Measurements from ENCODE around the gene TMEM132C.
"Not testable (repeated sequence)": the region's sequence is repeated elsewhere in the genome, so short reads cannot be mapped to it uniquely, and the experiment has no call there.

The TMEM132C gene

GRCh38 chr12:128594521-128594920, 327.6 kb downstream of the TMEM132C start:
- ATAC-seq (ENCODE audit: low read depth) (no peak), DNase-seq (ENCODE audit: low spot score) (no peak)
- no peak overlapping the region for H3K4me3 ChIP-seq (ENCODE audit: severe bottlenecking)
- H3K27ac ChIP-seq (ENCODE audit: poor library complexity, severe bottlenecking) = no peak overlapping the region
- no peaks in the 10 kb centered on the region for H3K4me1 ChIP-seq (ENCODE audit: insufficient read depth, poor library complexity, severe bottlenecking)
- TF ChIP-seq CTCF (IDR thresholded peaks at IDR 0.05; ENCODE audit: poor library complexity, severe bottlenecking) = no peak
- H3K9me3 ChIP-seq (ENCODE audit: severe bottlenecking) = no peaks in the 10 kb centered on the region
- H3K36me3 ChIP-seq (ENCODE audit: low read depth) = no peaks in the 10 kb centered on the region
- no peaks in the 10 kb centered on the region for H3K27me3 ChIP-seq (ENCODE audit: insufficient read depth, poor library complexity, severe bottlenecking)

- DNase-seq (ENCODE audit: low spot score) = no peak
- no peak for ATAC-seq (ENCODE audit: low read depth)
- no peak overlapping the region for H3K27ac ChIP-seq (ENCODE audit: poor library complexity, severe bottlenecking)
- H3K4me1 ChIP-seq (ENCODE audit: insufficient read depth, poor library complexity, severe bottlenecking) = no peaks in the 10 kb centered on the region
- no peaks in the 10 kb centered on the region for H3K27me3 ChIP-seq (ENCODE audit: insufficient read depth, poor library complexity, severe bottlenecking)
- no peaks in the 10 kb centered on the region for H3K9me3 ChIP-seq (ENCODE audit: severe bottlenecking)
- H3K36me3 ChIP-seq (ENCODE audit: low read depth) = no peaks in the 10 kb centered on the region
- no peak for TF ChIP-seq CTCF (IDR thresholded peaks at IDR 0.05; ENCODE audit: poor library complexity, severe bottlenecking)
- H3K4me3 ChIP-seq (ENCODE audit: severe bottlenecking) = no peak overlapping the region
These were observed 328.6 kb downstream of the TMEM132C start for GRCh38 chr12:128595609-128596008.

GRCh38 chr12:128600886-128601285, 333.9 kb downstream of the TMEM132C start:
- ATAC-seq (ENCODE audit: low read depth) = no peak
- DNase-seq (ENCODE audit: low spot score) = no peak
- Histone ChIP-seq H3K36me3 (ENCODE audit: low read depth) (no peaks in the 10 kb centered on the region), H3K4me1 (ENCODE audit: insufficient read depth, poor library complexity, severe bottlenecking) (no peaks in the 10 kb centered on the region), H3K27me3 (ENCODE audit: insufficient read depth, poor library complexity, severe bottlenecking) (no peaks in the 10 kb centered on the region), H3K9me3 (ENCODE audit: severe bottlenecking) (no peaks in the 10 kb centered on the region), H3K4me3 (ENCODE audit: severe bottlenecking) (no peak overlapping the region), H3K27ac (ENCODE audit: poor library complexity, severe bottlenecking) (no peak overlapping the region)
- no peak for TF ChIP-seq CTCF (IDR thresholded peaks at IDR 0.05; ENCODE audit: poor library complexity, severe bottlenecking)

GRCh38 chr12:128603573-128604115, 336.7 kb downstream of the TMEM132C start:
- no peak for TF ChIP-seq CTCF (IDR thresholded peaks at IDR 0.05; ENCODE audit: poor library complexity, severe bottlenecking)
- DNase-seq (ENCODE audit: low spot score) = no peak
- no peak for ATAC-seq (ENCODE audit: low read depth)
- no peaks in the 10 kb centered on the region for H3K27me3 ChIP-seq (ENCODE audit: insufficient read depth, poor library complexity, severe bottlenecking)
- H3K36me3 ChIP-seq (ENCODE audit: low read depth) = no peaks in the 10 kb centered on the region
- no peak overlapping the region for H3K27ac ChIP-seq (ENCODE audit: poor library complexity, severe bottlenecking)
- H3K4me3 ChIP-seq (ENCODE audit: severe bottlenecking) = no peak overlapping the region
- H3K9me3 ChIP-seq (ENCODE audit: severe bottlenecking) = no peaks in the 10 kb centered on the region
- no peaks in the 10 kb centered on the region for H3K4me1 ChIP-seq (ENCODE audit: insufficient read depth, poor library complexity, severe bottlenecking)

GRCh38 chr12:128604219-128604618, 337.2 kb downstream of the TMEM132C start:
- ATAC-seq (ENCODE audit: low read depth); DNase-seq (ENCODE audit: low spot score): not testable (repeated sequence)

More at GRCh38 chr12:128604219-128604618, 337.2 kb downstream of the TMEM132C start:
- H3K27ac ChIP-seq (ENCODE audit: poor library complexity, severe bottlenecking); H3K36me3 ChIP-seq (ENCODE audit: low read depth); H3K27me3 ChIP-seq (ENCODE audit: insufficient read depth, poor library complexity, severe bottlenecking); H3K4me3 ChIP-seq (ENCODE audit: severe bottlenecking); H3K4me1 ChIP-seq (ENCODE audit: insufficient read depth, poor library complexity, severe bottlenecking); H3K9me3 ChIP-seq (ENCODE audit: severe bottlenecking): not testable (repeated sequence)

Data from RWPE2 (cell line).